Superior temporal gyrus (tissue), 1 donor: ENCODE data around the gene AMER2.

Experiments
- DNase-seq: peaks from one replicate; pipeline ENCODE4 v3.0.0-alpha.2; 2016; ENCODE audit errors: extremely low spot score

AMER2 gene

GRCh38 chr13:25181597-25181996 lies 9.5 kb upstream of the AMER2 start:
- DNase-seq: no peak

- peak; percentile 47 for DNase-seq
These were observed 8.9 kb upstream of the AMER2 start for GRCh38 chr13:25180775-25181537.

- DNase-seq: peak; percentile 61
These were observed 8.0 kb upstream of the AMER2 start for GRCh38 chr13:25179832-25180774.

GRCh38 chr13:25179011-25179410 lies 6.9 kb upstream of the AMER2 start:
- no peak for DNase-seq

- DNase-seq: peak; percentile 17
These were observed 6.0 kb upstream of the AMER2 start for GRCh38 chr13:25178070-25178469.

GRCh38 chr13:25177636-25178035 lies 5.5 kb upstream of the AMER2 start:
- no peak for DNase-seq

- DNase-seq: peak; percentile 63
These were observed 4.9 kb upstream of the AMER2 start for GRCh38 chr13:25177012-25177411.

GRCh38 chr13:25175431-25175830 lies 3.3 kb upstream of the AMER2 start:
- DNase-seq: no peak

GRCh38 chr13:25175026-25175425 lies 2.9 kb upstream of the AMER2 start:
- no peak for DNase-seq

- no peak for DNase-seq
These were observed 2.2 kb upstream of the AMER2 start for GRCh38 chr13:25174304-25174703.

GRCh38 chr13:25172303-25172630 lies 179 bp upstream of the AMER2 start:
- DNase-seq: no peak

GRCh38 chr13:25171170-25171516 lies 945 bp downstream of the AMER2 start:
- DNase-seq: no peak

GRCh38 chr13:25170554-25171111 lies 1.5 kb downstream of the AMER2 start:
- DNase-seq: peak; percentile 49

GRCh38 chr13:25169951-25170553 lies 2.0 kb downstream of the AMER2 start:
- peak; percentile 59 for DNase-seq

GRCh38 chr13:25169356-25169755 lies 2.7 kb downstream of the AMER2 start:
- peak; percentile 67 for DNase-seq

GRCh38 chr13:25168790-25169189 lies 3.3 kb downstream of the AMER2 start:
- DNase-seq: peak; percentile 67

GRCh38 chr13:25167382-25168174 lies 4.5 kb downstream of the AMER2 start:
- peak; percentile 76 for DNase-seq

- DNase-seq: peak; percentile 73
These were observed 5.8 kb downstream of the AMER2 start for GRCh38 chr13:25166306-25166705.

GRCh38 chr13:25165663-25166062 lies 6.4 kb downstream of the AMER2 start:
- peak; percentile 75 for DNase-seq

- peak; percentile 75 for DNase-seq
These were observed 6.9 kb downstream of the AMER2 start for GRCh38 chr13:25165163-25165562.

- peak; percentile 18 for DNase-seq
These were observed 14.4 kb downstream of the AMER2 start for GRCh38 chr13:25157681-25158080.
